A673 (cell line): ENCODE measurements around the gene KRT28. TPM values are rescaled to one million over a fixed set of nuclear protein-coding genes. Genes with fewer than 3 reads are reported as not detected.

Experiments used
- BruUV-seq: library from RNA; stranded (reverse); fragments of 400-500 nt; replicated peaks from 2 replicates; lab custom pipeline; 2021; lab: Mats Ljungman, UMichigan
- CTCF ChIA-PET: fragments of 300-600 bp; sonication (Branson Sonifier 250); formaldehyde crosslinking; loops from one replicate; lab custom pipeline; 2022; ENCODE audit warnings: antibody characterized with exemption; lab: Charles Lee
- POLR2A ChIA-PET: fragments of 300-600 bp; sonication (Branson Sonifier 250); formaldehyde crosslinking; loops from one replicate; lab custom pipeline; 2022; ENCODE audit warnings: antibody characterized with exemption; ENCODE audit not compliant: low non-redundant PET; lab: Charles Lee
- DNase-seq: peaks from one replicate; pipeline ENCODE4 v3.0.0-alpha.2; 2015; ENCODE audit warnings: low spot score
- H3K27ac ChIP-seq: fragments of 200-600 bp; sonication (generic); 2 replicates; pipeline ENCODE4 v1.5.1; 2016; ENCODE audit warnings: mixed run types, low read depth, mild to moderate bottlenecking, mixed read lengths, antibody characterized with exemption, low read length; ENCODE audit not compliant: poor library complexity, severe bottlenecking
- H3K27me3 ChIP-seq: fragments of 200-600 bp; sonication (generic); replicated peaks from 2 replicates; pipeline ENCODE4 v1.6.1; 2017; ENCODE audit warnings: mixed run types, low read depth, mild to moderate bottlenecking, mixed read lengths, antibody characterized with exemption, low read length; ENCODE audit not compliant: insufficient read depth, poor library complexity
- H3K36me3 ChIP-seq: fragments of 200-600 bp; sonication (generic); 2 replicates; pipeline ENCODE4 v1.6.1; 2016; ENCODE audit warnings: mixed run types, mild to moderate bottlenecking, mixed read lengths, antibody characterized with exemption, low read length; ENCODE audit not compliant: insufficient read depth, poor library complexity, severe bottlenecking
- H3K4me1 ChIP-seq: fragments of 200-600 bp; sonication (generic); 2 replicates; pipeline ENCODE4 v1.6.1; 2017; ENCODE audit warnings: mixed run types, mild to moderate bottlenecking, mixed read lengths, antibody characterized with exemption, low read length; ENCODE audit not compliant: insufficient read depth, poor library complexity, severe bottlenecking
- H3K4me3 ChIP-seq: fragments of 200-600 bp; sonication (generic); 2 replicates; pipeline ENCODE4 v1.5.1; 2016; ENCODE audit warnings: low read depth, mixed run types, mild to moderate bottlenecking, mixed read lengths, low read length; ENCODE audit not compliant: poor library complexity, severe bottlenecking
- H3K9me3 ChIP-seq: fragments of 200-600 bp; sonication (generic); 2 replicates; pipeline ENCODE4 v1.6.1; 2016; ENCODE audit warnings: mixed run types, low read depth, mild to moderate bottlenecking, mixed read lengths, antibody characterized with exemption, low read length; ENCODE audit not compliant: poor library complexity, severe bottlenecking
- EZH2 ChIP-seq: fragments of 200-600 bp; sonication (generic); IDR thresholded peaks from 2 replicates; pipeline ENCODE4 v1.6.1; 2017; ENCODE audit warnings: borderline replicate concordance, low read depth, mild to moderate bottlenecking, mixed read lengths, antibody characterized with exemption, low read length; ENCODE audit not compliant: poor library complexity, severe bottlenecking
- intact Hi-C: fragments of 100-400 bp; cut with micrococcal nuclease; formaldehyde crosslinking; loops from one replicate; pipeline ENCODE4 v1.10.0; 2022; ENCODE audit not compliant: unreplicated experiment
- total RNA-seq: library from RNA; stranded (reverse); gene quantifications from 2 replicates; pipeline ENCODE4 v1.2.3, GENCODE V29; 2021
- TF ChIP-seq, protein P1 (sequence below): fragments of 300-800, 200-600 bp; sonication (generic); conservative IDR thresholded peaks from 2 replicates; pipeline ENCODE4 v1.5.1; 2017; ENCODE audit warnings: low read depth, mild to moderate bottlenecking, antibody characterized with exemption, low read length, moderate library complexity, mixed read lengths

KRT28 gene
- total RNA-seq, 1 experiment from 2014 or later, result not detected

DNA sequence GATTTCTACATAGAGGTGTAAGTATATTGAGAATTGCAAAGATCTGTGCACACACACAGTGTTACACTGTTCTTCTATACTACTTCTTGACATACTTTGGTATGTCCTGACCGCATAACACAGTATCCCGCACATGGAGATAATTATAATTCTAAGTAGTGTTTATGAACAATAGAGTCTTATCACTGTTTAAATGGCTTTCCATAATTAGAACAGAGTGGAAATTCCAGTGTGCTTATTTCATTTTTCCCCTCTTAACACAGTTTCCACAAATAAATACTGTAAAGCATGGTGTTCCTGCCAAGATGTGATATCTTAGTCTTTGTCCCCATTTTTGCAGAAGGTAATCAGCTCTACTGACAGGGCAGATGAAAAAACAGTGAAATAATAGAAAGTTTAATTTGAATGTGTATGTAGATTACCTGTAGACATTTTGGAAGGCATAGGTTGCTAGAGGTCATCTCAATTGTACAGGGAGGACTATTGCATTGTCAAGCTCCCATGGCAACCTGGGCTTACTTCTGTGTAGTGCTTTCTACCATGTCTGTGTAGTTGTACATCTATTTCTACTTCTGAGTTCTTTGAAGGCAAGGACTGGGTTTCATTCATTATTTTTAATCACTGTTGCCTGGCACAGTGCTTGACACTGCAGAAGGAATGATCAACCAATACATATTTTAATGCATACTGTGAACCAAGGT, 10.1 kb upstream of the KRT28 start:
- Histone ChIP-seq H3K27me3 (no peaks in the 10 kb centered on the region), H3K9me3 (no peaks in the 10 kb centered on the region), H3K27ac (no peak overlapping the region), H3K36me3 (no peaks in the 10 kb centered on the region), H3K4me3 (no peak overlapping the region), H3K4me1 (no peaks in the 10 kb centered on the region)
- no TSS peak for BruUV-seq
- intact Hi-C loops, result no loop called here
- TF ChIP-seq, protein P1, sequence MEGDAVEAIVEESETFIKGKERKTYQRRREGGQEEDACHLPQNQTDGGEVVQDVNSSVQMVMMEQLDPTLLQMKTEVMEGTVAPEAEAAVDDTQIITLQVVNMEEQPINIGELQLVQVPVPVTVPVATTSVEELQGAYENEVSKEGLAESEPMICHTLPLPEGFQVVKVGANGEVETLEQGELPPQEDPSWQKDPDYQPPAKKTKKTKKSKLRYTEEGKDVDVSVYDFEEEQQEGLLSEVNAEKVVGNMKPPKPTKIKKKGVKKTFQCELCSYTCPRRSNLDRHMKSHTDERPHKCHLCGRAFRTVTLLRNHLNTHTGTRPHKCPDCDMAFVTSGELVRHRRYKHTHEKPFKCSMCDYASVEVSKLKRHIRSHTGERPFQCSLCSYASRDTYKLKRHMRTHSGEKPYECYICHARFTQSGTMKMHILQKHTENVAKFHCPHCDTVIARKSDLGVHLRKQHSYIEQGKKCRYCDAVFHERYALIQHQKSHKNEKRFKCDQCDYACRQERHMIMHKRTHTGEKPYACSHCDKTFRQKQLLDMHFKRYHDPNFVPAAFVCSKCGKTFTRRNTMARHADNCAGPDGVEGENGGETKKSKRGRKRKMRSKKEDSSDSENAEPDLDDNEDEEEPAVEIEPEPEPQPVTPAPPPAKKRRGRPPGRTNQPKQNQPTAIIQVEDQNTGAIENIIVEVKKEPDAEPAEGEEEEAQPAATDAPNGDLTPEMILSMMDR, result no peak
- no peak for TF ChIP-seq EZH2
- ChIA-PET CTCF (no interaction called here), POLR2A (no interaction called here)
- DNase-seq, result no peak

DNA sequence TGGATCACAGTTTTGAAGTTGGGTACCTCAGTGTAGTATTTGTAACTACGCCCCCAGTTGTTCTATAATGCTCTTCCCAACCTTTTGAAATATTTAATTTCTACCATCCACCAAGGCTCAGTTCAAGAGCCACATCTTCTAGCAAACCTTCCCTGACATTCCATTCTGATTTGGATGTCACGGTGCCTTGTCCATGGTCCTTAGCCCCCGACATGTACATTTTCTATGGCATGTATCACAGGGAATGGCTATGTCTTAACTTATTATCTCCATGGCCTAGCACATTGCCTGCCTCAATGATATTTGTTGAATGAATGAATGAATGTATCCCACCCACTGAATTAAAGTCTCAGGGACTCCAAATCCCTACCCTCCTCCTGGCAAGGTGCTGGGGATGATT, 6.4 kb upstream of the KRT28 start:
- Histone ChIP-seq H3K4me1 (no peaks in the 10 kb centered on the region), H3K27me3 (no peaks in the 10 kb centered on the region), H3K27ac (no peak overlapping the region), H3K36me3 (no peaks in the 10 kb centered on the region), H3K4me3 (no peak overlapping the region), H3K9me3 (no peaks in the 10 kb centered on the region)
- TF ChIP-seq, protein P1, result no peak
- no peak for TF ChIP-seq EZH2
- ChIA-PET CTCF (no interaction called here), POLR2A (no interaction called here)
- intact Hi-C loops, result no loop called here
- BruUV-seq, result no TSS peak
- no peak for DNase-seq

DNA sequence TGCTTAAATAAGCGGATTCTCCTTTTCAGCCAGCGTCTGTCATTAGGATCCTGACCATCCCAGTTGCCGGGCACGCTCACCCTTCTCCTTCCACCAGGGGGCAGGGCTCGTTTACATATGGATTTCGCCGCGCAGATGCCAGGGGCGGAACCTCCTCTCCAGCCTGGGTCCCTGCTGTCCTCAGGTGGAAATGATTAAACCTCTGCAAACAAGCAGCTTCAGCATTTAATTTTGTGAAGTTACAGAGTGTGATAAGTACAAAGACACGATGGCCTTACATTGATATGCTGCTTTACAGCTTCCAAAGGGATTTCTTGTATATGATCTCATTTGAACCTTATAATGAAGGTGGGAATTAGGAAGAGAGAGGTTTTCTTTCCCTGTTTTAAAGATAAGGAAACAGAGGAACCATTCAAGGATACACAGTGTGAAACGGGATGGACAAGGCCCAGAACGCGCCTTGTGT, 3.9 kb upstream of the KRT28 start:
- Histone ChIP-seq H3K9me3 (no peaks in the 10 kb centered on the region), H3K27me3 (no peaks in the 10 kb centered on the region), H3K27ac (no peak overlapping the region), H3K36me3 (no peaks in the 10 kb centered on the region), H3K4me1 (no peaks in the 10 kb centered on the region), H3K4me3 (no peak overlapping the region)
- intact Hi-C loops, result loop anchor here (2.0 to 5.0 kb wide), 4 partner anchors 104 to 863 kb away; partner anchors contain the start of gene KRTAP4-5
- CTCF ChIA-PET, result interaction anchor here (0.6 to 1.7 kb wide), 2 partner anchors 859 to 862 kb away, joined by 3 to 4 read pairs; no protein-coding TSS in a partner anchor
- TF ChIP-seq EZH2, result no peak
- TF ChIP-seq, protein P1, result peak; percentile 77
- POLR2A ChIA-PET, result no interaction called here
- no TSS peak for BruUV-seq
- peak; percentile 80 for DNase-seq
